H1 (cell line): ENCODE measurements around the gene MPP2. TPM values are rescaled to one million over a fixed set of nuclear protein-coding genes. Genes with fewer than 3 reads are reported as not detected.

Source experiments
- CTCF ChIA-PET: fragments of 300-600 bp; sonication (Branson Sonifier 250); formaldehyde crosslinking; loops from one replicate; lab custom pipeline; 2021; ENCODE audit not compliant: partially characterized antibody; lab: Charles Lee
- POLR2A ChIA-PET: fragments of 300-600 bp; sonication (Branson Sonifier 250); formaldehyde crosslinking; loops from one replicate; lab custom pipeline; 2021; ENCODE audit warnings: inconsistent platforms; ENCODE audit not compliant: partially characterized antibody; lab: Charles Lee
- DNase-seq, 2 experiments: peaks; one replicate each; pipeline versions ENCODE4 v3.0.0 to v3.0.0-alpha.2; 2010 to 2022; ENCODE audit warnings: low spot score in 2 of 2, low read depth in 1 of 2, mixed read lengths in 1 of 2
- FAIRE-seq: peaks from 2 replicates; lab custom pipeline; 2011; peaks lifted over from hg19 to GRCh38; lab: Jason Lieb, UNC
- H2AFZ ChIP-seq: 2 replicates; pipeline ENCODE4 v1.8.1; 2012; ENCODE audit warnings: low read length, inconsistent platforms
- H2AK5ac ChIP-seq: 2 replicates; pipeline ENCODE4 v1.6.1; 2013; ENCODE audit warnings: low read depth, low read length
- H2BK120ac ChIP-seq: replicated peaks from 2 replicates; pipeline ENCODE3; 2013; ENCODE audit warnings: low read depth, low read length, inconsistent platforms
- H2BK12ac ChIP-seq: 2 replicates; pipeline ENCODE4 v1.6.1; 2013; ENCODE audit warnings: low read depth, low read length
- H2BK15ac ChIP-seq: 2 replicates; pipeline ENCODE4 v1.6.1; 2013; ENCODE audit warnings: low read length
- H2BK20ac ChIP-seq: 2 replicates; pipeline ENCODE4 v1.6.1; 2013; ENCODE audit warnings: low read length
- H2BK5ac ChIP-seq: 2 replicates; pipeline ENCODE4 v1.6.1; 2013; ENCODE audit warnings: low read depth, low read length
- H3K14ac ChIP-seq: 2 replicates; pipeline ENCODE4 v1.6.1; 2013; ENCODE audit warnings: inconsistent platforms; ENCODE audit not compliant: insufficient read length
- H3K18ac ChIP-seq: 2 replicates; pipeline ENCODE4 v1.6.1; 2013; ENCODE audit warnings: low read length; ENCODE audit errors: extremely low read depth
- H3K23ac ChIP-seq: 2 replicates; pipeline ENCODE4 v1.6.1; 2013; ENCODE audit warnings: inconsistent platforms; ENCODE audit not compliant: insufficient read length
- H3K23me2 ChIP-seq: 2 replicates; pipeline ENCODE4 v1.6.1; 2013; ENCODE audit warnings: low read depth, low read length
- H3K27ac ChIP-seq: 2 replicates; pipeline ENCODE4 v1.6.1; 2011; ENCODE audit warnings: low read depth, low read length, inconsistent platforms
- H3K27me3 ChIP-seq, 4 experiments: replicated peaks in 1 of 4; 1 replicate in 1 of 4; 2 replicates in 3 of 4; pipeline versions ENCODE4 v1.6.1 to v1.8.1; 2011 to 2013; ENCODE audit warnings: low read length in 3 of 4, mild to moderate bottlenecking in 3 of 4, inconsistent platforms in 2 of 4, mixed read lengths in 2 of 4, moderate library complexity in 1 of 4; ENCODE audit not compliant: control insufficient read depth in 3 of 4, insufficient read depth in 3 of 4; ENCODE audit errors: extremely low read depth in 1 of 4
- H3K36me3 ChIP-seq, 4 experiments: 2 replicates each; pipeline versions ENCODE4 v1.6.1 to v1.8.1; 2011 to 2013; ENCODE audit warnings: mild to moderate bottlenecking in 4 of 4, low read length in 3 of 4, moderate library complexity in 2 of 4, control low read depth in 1 of 4, inconsistent platforms in 1 of 4; ENCODE audit not compliant: insufficient read depth in 4 of 4, control insufficient read depth in 2 of 4
- H3K4ac ChIP-seq: replicated peaks from 2 replicates; pipeline ENCODE3; 2013; ENCODE audit warnings: low read length, low read depth, mixed read lengths, inconsistent platforms; ENCODE audit not compliant: insufficient read length
- H3K4me1 ChIP-seq, 4 experiments: replicated peaks in 1 of 4; 1 replicate in 1 of 4; 2 replicates in 3 of 4; pipeline versions ENCODE4 v1.6.1 to v1.8.1; 2011 to 2013; ENCODE audit warnings: low read length in 3 of 4, inconsistent platforms in 2 of 4, mixed read lengths in 1 of 4; ENCODE audit not compliant: insufficient read depth in 4 of 4, control insufficient read depth in 3 of 4
- H3K4me2 ChIP-seq, 2 experiments: 2 replicates each; pipeline versions ENCODE4 v1.6.1 to v1.8.1; 2011 to 2013; ENCODE audit warnings: low read depth in 2 of 2, low read length in 2 of 2, control low read depth in 1 of 2, inconsistent platforms in 1 of 2, mild to moderate bottlenecking in 1 of 2; ENCODE audit not compliant: insufficient read depth in 1 of 2
- H3K4me3 ChIP-seq, 4 experiments: fragments of 200-600, 300-600 bp in 1 of 4; sonication (generic), shearing (Covaris generic), sonication (Bioruptor Twin) in 1 of 4; 2 replicates each; pipeline versions ENCODE4 v1.5.1 to v1.8.1; 2011 to 2016; ENCODE audit warnings: low read length in 4 of 4, low read depth in 3 of 4, control low read depth in 2 of 4, inconsistent platforms in 2 of 4, mild to moderate bottlenecking in 2 of 4, mixed read lengths in 1 of 4, moderate library complexity in 1 of 4; ENCODE audit not compliant: insufficient read depth in 2 of 4; ENCODE audit errors: extremely low read depth in 1 of 4
- H3K56ac ChIP-seq: replicated peaks from 2 replicates; pipeline ENCODE3; 2013; ENCODE audit warnings: low read depth, mild to moderate bottlenecking, mixed read lengths, low read length, inconsistent platforms; ENCODE audit not compliant: insufficient read length
- H3K79me1 ChIP-seq: 2 replicates; pipeline ENCODE4 v1.6.1; 2013; ENCODE audit warnings: low read depth, low read length, control low read depth
- H3K79me2 ChIP-seq, 2 experiments: 2 replicates each; pipeline versions ENCODE4 v1.6.1 to v1.8.1; 2012 to 2013; ENCODE audit warnings: low read length in 2 of 2, mild to moderate bottlenecking in 2 of 2, inconsistent platforms in 1 of 2; ENCODE audit not compliant: insufficient read depth in 2 of 2, control insufficient read depth in 1 of 2
- H3K9ac ChIP-seq, 4 experiments: replicated peaks in 1 of 4; 1 replicate in 1 of 4; 2 replicates in 3 of 4; pipeline versions ENCODE4 v1.6.1 to v1.8.1; 2011 to 2013; ENCODE audit warnings: low read depth in 3 of 4, low read length in 3 of 4, control low read depth in 2 of 4, mild to moderate bottlenecking in 2 of 4, moderate library complexity in 2 of 4, inconsistent platforms in 1 of 4; ENCODE audit errors: extremely low read depth in 1 of 4
- H3K9me3 ChIP-seq, 2 experiments: 2 replicates each; pipeline versions ENCODE4 v1.6.1 to v1.8.1; 2012 to 2013; ENCODE audit warnings: mild to moderate bottlenecking in 2 of 2, moderate library complexity in 2 of 2, control low read depth in 1 of 2, inconsistent platforms in 1 of 2, low read depth in 1 of 2, low read length in 1 of 2, mixed read lengths in 1 of 2; ENCODE audit not compliant: insufficient read depth in 2 of 2
- H4K20me1 ChIP-seq, 2 experiments: replicated peaks in 1 of 2; 2 replicates each; pipeline versions ENCODE3 to v1.8.1; 2011 to 2013; ENCODE audit warnings: inconsistent platforms in 2 of 2, low read length in 2 of 2, mild to moderate bottlenecking in 1 of 2; ENCODE audit not compliant: insufficient read depth in 2 of 2, control insufficient read depth in 1 of 2
- H4K5ac ChIP-seq: 2 replicates; pipeline ENCODE4 v1.6.1; 2013; ENCODE audit warnings: low read length, low read depth, mixed read lengths, inconsistent platforms; ENCODE audit not compliant: insufficient read length
- H4K8ac ChIP-seq: 2 replicates; pipeline ENCODE4 v1.8.0; 2013; ENCODE audit warnings: mild to moderate bottlenecking, moderate library complexity, low read length, inconsistent platforms; ENCODE audit not compliant: insufficient read depth; ENCODE audit errors: extremely low read depth
- H4K91ac ChIP-seq: replicated peaks from 2 replicates; pipeline ENCODE3; 2013; ENCODE audit warnings: low read length, mixed read lengths, inconsistent platforms; ENCODE audit not compliant: insufficient read length
- CBX8 ChIP-seq: fragments of 300-800, 300-1000 bp; sonication (generic); IDR thresholded peaks from 2 replicates; pipeline ENCODE4 v1.7.1; 2016; ENCODE audit warnings: low read depth, low read length, borderline replicate concordance
- CEBPB ChIP-seq: IDR thresholded peaks from 2 replicates; pipeline ENCODE4 v1.6.1; 2012; ENCODE audit warnings: low read depth, low read length
- PHF8 ChIP-seq: fragments of 200-600 bp; sonication (generic); conservative IDR thresholded peaks from 2 replicates; pipeline ENCODE4 v1.7.1; 2012; ENCODE audit warnings: low read depth, mild to moderate bottlenecking, inconsistent platforms, low read length, moderate library complexity
- SAP30 ChIP-seq: fragments of 300-600 bp; sonication (generic); IDR thresholded peaks from 2 replicates; pipeline ENCODE4 v1.7.1; 2012; ENCODE audit warnings: low read length, moderate library complexity, mild to moderate bottlenecking, inconsistent platforms; ENCODE audit not compliant: insufficient read depth, insufficient replicate concordance
- WGBS, 2 experiments: shearing (Covaris generic) in 1 of 2; methylation state at CpG; one replicate each; pipeline versions ENCODE4 v1.1.6 to v1.1.7; 2013 to 2015; ENCODE audit warnings: low lambda C conversion rate in 2 of 2, mixed read lengths in 2 of 2, inconsistent platforms in 1 of 2, low coverage in 1 of 2, missing lambda C conversion rate in 1 of 2; ENCODE audit not compliant: insufficient replicate concordance in 2 of 2, insufficient coverage in 1 of 2, insufficient read length in 1 of 2; ENCODE audit errors: extremely low coverage in 1 of 2, missing lambda C conversion rate in 1 of 2; 5-methylcytosine and 5-hydroxymethylcytosine counted together
- polyA plus RNA-seq, 7 experiments: library from polyadenylated mRNA; depleted of rRNA in 3 of 7; stranded (reverse) in 5 of 7; unstranded in 2 of 7; fragments of >200 nt in 5 of 7; fragments of 200-250 nt in 2 of 7; gene quantifications; 1 replicate in 5 of 7; 2 replicates in 1 of 7; 4 replicates in 1 of 7; pipeline versions ENCODE4 v1.2.1 to v1.2.3, GENCODE V29; 2011 to 2013; ENCODE audit warnings: missing spikeins in 2 of 7, mixed read lengths in 2 of 7
- total RNA-seq: library from RNA; stranded (reverse); fragmentation: NEBNext Ultra II Directional; extraction: Animal tissue kit (Norgen Biotek cat#: 25700); gene quantifications from 2 replicates; pipeline ENCODE4 v1.2.1, GENCODE V29; 2021

MPP2 gene
- total and polyA plus RNA-seq, 2 of the 8 experiments (the other 6 are each of a cell fraction or from before 2014, with no cell fraction given), result 30.9 to 34.1 TPM

- Histone ChIP-seq H2AK5ac (no peak overlapping the region), H3K27ac (no peak overlapping the region), H3K14ac (no peak overlapping the region), H4K8ac (peak overlapping the region; percentile 11; the same call in 1 of the 2 replicates), H3K79me2 (no peaks in the 10 kb centered on the region), H2BK15ac (no peak overlapping the region), H3K18ac (no peak overlapping the region; the same call in 1 of the 2 replicates), H3K27me3 (peaks cover 0 to 21% (median 15%) of the 10 kb centered on the region in 4 experiments; a peak in 5 of 7 replicates), H3K9ac (no peak overlapping the region), H4K5ac (no peak overlapping the region), H3K4me3 (peak overlapping the region; percentile 42 to 81 (median 68)), H2BK120ac (no peak overlapping the region), H3K23me2 (peaks cover 19% of the 10 kb centered on the region), H3K79me1 (no peaks in the 10 kb centered on the region), H4K20me1 (no peaks in the 10 kb centered on the region), H2AFZ (no peak overlapping the region), H3K4me1 (peaks cover 4 to 27% (median 21%) of the 10 kb centered on the region in 4 experiments), H2BK20ac (no peak overlapping the region), H3K23ac (no peak overlapping the region), H2BK5ac (no peak overlapping the region; the same call in 1 of the 2 replicates), H3K56ac (no peak overlapping the region), H3K4me2 (peak overlapping the region; percentile 94 to 99), H3K4ac (no peak overlapping the region), H2BK12ac (no peak overlapping the region; the same call in 1 of the 2 replicates), H3K36me3 (no peaks in the 10 kb centered on the region), H3K9me3 (no peaks in the 10 kb centered on the region), H4K91ac (no peak overlapping the region)
- DNase-seq (no peak), FAIRE-seq (no peak)
- CTCF ChIA-PET, result interaction anchor here (0.7 to 25.8 kb wide), 9 partner anchors 10 to 328 kb away, joined by 3 to 403 read pairs (median 13); partner anchors contain the start of gene PPY
- POLR2A ChIA-PET, result interaction anchor here (1.5 kb wide), 1 partner anchor 9 kb away, joined by 4 read pairs; no protein-coding TSS in a partner anchor
- TF ChIP-seq PHF8 (0 out of 2 replicates have a peak, but pooled peaks have one; percentile 19), SAP30 (peak; percentile 58), CBX8 (no peak), CEBPB (peak; percentile 58; the same call in 1 of the 2 replicates)
- 3% methylated on average over 23 of the region's 29 CpGs; no CpG with 5 or more reads in 1 of the 2 experiments for WGBS, 2 experiments
Observed at GRCh38 chr17:43906951-43907424, 348 bp downstream of the MPP2 start.
